Iris pigment epithelial cell (primary cell): ENCODE measurements around the gene HOXA9.
A peak's percentile ranks its signal among the peaks of the same experiment; 100 is the strongest.

Experiments
- DNase-seq: peaks from one replicate; pipeline ENCODE4 v3.0.0-alpha.2; 2011; ENCODE audit warnings: low read depth

The HOXA9 gene

DNA sequence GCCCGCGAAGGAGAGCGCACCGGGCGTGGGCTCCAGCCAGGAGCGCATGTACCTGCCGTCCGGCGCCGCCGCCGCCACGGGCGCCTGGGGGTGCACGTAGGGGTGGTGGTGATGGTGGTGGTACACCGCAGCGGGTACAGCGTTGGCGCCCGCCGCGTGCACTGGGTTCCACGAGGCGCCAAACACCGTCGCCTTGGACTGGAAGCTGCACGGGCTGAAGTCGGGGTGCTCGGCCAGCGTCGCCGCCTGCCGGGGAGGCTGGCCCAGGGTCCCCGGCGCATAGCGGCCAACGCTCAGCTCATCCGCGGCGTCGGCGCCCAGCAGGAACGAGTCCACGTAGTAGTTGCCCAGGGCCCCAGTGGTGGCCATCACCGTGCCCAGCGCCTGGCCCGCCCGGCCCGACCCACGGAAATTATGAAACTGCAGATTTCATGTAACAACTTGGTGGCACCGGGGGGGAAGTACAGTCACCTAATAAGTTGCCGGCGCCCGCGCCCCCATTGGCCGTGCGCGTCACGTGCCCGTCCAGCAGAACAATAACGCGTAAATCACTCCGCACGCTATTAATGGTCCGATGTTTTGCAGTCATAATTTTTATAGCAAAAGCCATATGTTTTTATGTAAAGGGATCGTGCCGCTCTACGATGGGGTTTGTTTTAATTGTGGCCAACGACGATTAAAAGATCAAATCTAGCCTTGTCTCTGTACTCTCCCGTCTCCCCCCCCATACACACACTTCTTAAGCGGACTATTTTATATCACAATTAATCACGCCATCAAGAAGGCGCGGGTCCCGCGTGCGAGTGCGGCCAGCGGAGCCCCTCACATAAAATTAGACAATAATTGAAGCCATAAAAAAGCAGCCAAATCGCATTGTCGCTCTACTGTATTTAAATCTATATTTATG lies at the start of gene HOXA9:
Gene HOXA9 (minus strand): TSS at position 449 of the 907 bp plus-strand sequence. CDS start 80 bp downstream, at position 369.
- no peak for DNase-seq

GRCh38 chr7:27214239-27214950 lies 49.1 kb upstream of the HOXA9 start:
- no peak for DNase-seq

- DNase-seq: no peak
Measured at GRCh38 chr7:27213433-27214238, 48.3 kb upstream of the HOXA9 start.

- no peak for DNase-seq
Measured at GRCh38 chr7:27212497-27213432, 47.4 kb upstream of the HOXA9 start.

DNA sequence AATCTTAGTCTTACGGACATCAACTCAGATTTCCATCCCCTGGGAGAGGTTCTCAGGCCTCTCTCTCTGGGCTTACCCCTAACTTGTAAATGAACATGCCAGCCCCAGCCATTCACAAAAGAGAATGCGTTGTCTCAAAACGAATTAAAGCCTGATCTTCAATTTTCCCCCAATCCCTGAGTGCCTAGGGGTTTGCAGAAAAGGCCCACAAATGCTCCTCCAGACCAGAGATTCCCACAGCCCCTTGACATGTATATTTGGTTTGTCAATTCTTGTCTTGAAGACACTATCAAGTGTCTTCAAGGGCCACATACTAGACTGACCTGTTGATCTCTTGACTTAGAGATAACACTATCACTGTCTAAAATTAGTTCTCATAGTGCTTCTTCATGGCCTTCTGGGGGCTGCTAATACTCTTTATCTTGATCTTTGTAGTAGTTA lies 46.4 kb upstream of the HOXA9 start:
- no peak for DNase-seq

DNA sequence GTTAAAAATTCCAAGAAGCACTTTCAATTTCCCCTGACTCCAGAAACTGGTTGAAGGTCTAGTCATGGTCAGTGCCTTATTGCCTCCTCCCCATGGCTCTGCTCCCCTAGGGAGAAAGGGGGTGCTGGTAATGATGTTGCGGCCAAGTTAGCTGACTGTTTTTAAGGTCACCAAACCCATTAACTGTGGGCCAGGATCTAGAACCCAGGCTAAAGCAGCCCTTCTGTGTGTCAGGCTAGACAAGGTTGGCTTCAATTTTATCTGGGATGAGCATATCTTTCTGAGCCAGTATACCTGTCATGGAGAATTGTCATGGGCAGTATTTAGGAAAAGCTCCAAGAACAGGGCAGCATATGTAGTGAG lies 45.7 kb upstream of the HOXA9 start:
- DNase-seq: no peak

GRCh38 chr7:27210441-27211083 lies 45.2 kb upstream of the HOXA9 start:
- peak; percentile 43 for DNase-seq

DNA sequence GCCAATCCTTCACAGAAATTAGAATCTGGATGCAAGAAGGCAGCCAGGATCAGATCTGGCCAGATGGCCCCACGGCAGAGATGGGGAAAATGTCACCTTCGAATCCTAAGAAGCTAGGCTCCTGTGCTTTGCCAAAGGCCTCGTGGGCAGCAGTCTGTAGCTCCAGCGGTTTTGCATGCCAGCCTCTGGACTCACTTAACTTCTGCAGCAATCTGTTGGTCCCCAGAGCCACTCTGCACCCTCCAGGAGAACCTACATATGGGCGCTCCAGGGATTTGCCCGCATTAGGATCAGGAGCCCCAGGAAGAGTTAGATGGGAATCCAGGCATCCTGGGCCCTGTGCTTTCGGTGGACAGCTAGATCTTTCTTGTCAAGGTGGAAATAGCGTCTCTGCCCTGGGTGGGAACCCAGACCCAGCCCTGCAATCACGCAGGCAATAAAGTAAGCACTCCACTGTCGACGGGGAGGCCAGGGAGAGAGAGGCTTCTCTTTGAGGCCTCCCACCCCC lies 44.6 kb upstream of the HOXA9 start:
- no peak for DNase-seq

DNA sequence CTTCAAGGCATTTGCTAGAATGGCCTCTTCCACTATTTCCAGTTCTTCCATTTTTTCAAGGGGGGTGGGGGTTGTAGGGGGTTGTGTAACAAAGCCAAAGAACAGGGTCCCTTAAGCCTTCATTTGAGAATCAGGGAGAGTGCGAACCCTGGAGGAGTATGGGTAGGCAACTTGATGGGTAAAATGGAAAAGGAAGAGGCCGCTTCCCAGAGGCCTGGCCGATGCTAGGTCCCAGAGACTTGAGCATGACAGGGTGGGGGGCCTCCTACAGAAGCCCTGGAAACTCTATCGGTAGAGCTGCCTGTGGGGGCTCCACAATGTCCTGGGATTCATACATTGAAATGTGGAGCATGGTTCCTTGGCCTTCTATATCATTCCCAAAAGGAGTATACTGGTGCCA lies 43.7 kb upstream of the HOXA9 start:
- DNase-seq: no peak

DNA sequence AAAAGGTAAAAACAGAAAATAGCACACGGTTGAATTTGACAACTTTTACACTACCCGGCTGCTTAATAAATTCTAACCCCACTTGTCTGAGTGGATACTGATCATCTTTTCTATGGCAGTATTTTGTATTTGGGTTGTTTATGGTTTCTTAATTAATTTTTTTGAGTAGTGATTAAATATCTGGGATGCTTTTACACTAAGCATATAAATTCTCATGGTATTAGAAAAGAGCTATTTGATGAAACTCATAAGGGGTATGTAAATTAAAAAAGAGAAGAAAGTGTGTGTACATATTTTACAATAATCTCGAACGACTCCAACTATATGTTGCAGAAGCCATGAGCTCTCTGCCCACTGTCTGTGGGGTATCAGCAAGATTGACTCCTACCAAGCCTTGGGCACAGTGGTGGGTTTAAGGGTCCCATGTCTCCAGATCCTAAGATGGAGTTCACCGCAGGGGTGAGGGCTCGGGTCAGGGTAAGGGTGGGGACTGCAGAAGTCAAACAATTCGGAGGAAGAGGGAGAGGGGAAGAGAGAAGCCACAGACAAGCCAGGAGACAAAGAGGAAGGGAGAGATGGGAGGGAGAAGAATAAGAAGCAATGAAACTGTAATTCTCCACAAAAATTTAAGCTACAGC lies 42.1 kb upstream of the HOXA9 start:
- no peak for DNase-seq

- no peak for DNase-seq
Measured at GRCh38 chr7:27205325-27206280, 40.3 kb upstream of the HOXA9 start.

DNA sequence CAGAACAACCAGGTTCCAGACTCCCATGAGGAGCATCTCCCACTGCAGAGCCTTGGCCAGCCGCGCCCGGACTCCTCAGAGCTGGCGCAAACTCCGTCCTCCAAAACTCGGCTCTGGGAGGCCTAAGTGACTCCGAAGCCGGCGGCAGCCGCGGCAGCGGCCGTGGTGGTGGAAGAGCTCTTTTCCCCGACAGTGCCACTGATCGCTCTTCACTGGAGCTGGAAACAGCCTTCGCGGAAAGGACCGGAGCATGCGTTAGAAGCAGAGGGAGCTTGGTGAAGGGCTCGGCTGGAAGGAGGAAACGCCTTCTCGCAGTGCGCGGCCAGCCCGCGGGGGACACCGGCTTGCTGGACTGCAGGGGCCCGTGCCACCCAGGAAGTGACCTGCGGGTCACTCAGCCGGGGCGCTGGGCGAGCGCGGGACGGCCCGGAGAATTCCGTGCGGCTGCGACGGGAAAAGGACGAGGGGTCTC lies 39.5 kb upstream of the HOXA9 start:
- DNase-seq: no peak

GRCh38 chr7:27203964-27204594 lies 38.7 kb upstream of the HOXA9 start:
- no peak for DNase-seq

- DNase-seq: no peak
Measured at GRCh38 chr7:27203365-27203953, 38.1 kb upstream of the HOXA9 start.

DNA sequence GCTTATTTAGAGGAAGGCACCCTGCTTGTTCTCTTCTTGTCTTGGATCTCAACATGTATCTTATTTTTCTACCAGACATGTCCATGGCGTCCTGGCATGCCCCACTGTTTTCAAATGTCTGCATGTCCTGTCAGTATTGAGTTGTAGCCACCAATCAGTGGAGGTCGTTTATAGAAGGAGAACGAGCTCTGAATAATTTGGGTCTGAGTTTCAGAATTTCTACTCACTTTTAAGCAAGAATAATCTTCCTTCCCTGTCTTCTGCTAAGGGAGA lies 37.5 kb upstream of the HOXA9 start:
- no peak for DNase-seq

GRCh38 chr7:27202018-27202861 lies 36.9 kb upstream of the HOXA9 start:
- DNase-seq: no peak

DNA sequence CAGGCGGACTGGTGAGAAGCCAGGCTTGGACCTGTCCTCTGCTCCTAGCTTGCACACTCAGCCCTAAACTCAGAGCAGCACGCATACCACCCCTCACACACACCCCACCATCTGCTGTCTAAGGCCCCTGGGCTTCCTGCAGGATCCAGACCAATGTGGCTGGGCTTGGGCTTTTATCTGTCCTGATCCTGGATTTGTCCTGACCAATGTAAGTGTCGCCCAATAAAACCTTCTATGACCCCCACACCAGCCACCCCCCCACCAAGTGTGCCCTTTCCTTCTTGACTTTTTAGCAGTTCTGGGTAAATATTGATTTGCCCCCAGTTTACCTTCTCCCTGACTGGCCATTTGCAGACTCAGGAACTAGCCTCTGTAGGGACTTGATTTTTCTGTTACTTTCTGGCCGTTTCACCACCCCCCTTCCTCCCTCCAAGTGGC lies 36.3 kb upstream of the HOXA9 start:
- DNase-seq: no peak
